Measurements from ENCODE around the gene CPHXL2. TPM values are rescaled to one million over a fixed set of nuclear protein-coding genes. Genes with fewer than 3 reads are reported as not detected.

Gene CPHXL2
- total and polyA plus RNA-seq, 2 experiments from 2014 or later: not detected

GRCh38 chr16:75647492-75648264 is 29.1 kb downstream of the CPHXL2 start, which contains the start of the genes KARS1 and TERF2IP:
Gene KARS1 (minus strand): TSS chr16:75647665. CDS start chr16:75647639, 26 bp downstream.
Gene TERF2IP (plus strand): TSS chr16:75647773. CDS start chr16:75647883, 110 bp downstream.
- Histone ChIP-seq H3K4me1 (ENCODE audit: insufficient read depth) (peaks cover 20% of the 10 kb centered on the region), H3K79me2 (replicated peaks; ENCODE audit: insufficient read depth) (peaks cover 87% of the 10 kb centered on the region), H3K4me3 (peak within 1 kb of the TSS; percentile 88)

More at GRCh38 chr16:75647492-75648264, 29.1 kb downstream of the CPHXL2 start, which contains the start of the genes KARS1 and TERF2IP:
- Histone ChIP-seq H3K36me3 (ENCODE audit: insufficient read depth) (peaks cover 25% of the 10 kb centered on the region), H3K4me2 (peak within 1 kb of the TSS; percentile 94), H3K27ac (ENCODE audit: low read depth) (peak within 1 kb of the TSS; percentile 95), H4K20me1 (replicated peaks; ENCODE audit: insufficient read depth) (peaks cover 35% of the 10 kb centered on the region), H3K9me2 (ENCODE audit: insufficient read depth) (no peaks in the 10 kb centered on the region), H3F3A (replicated peaks; ENCODE audit: low read depth) (peaks cover 6% of the 10 kb centered on the region; the same call in 1 of the 2 replicates), H3K27me3 (ENCODE audit: insufficient read depth) (no peaks in the 10 kb centered on the region), H2AFZ (peak within 1 kb of the TSS; percentile 84)
- Mint-ChIP-seq H3K27ac (peak within 1 kb of the TSS; percentile 97), H3K36me3 (ENCODE audit: low read depth) (peaks cover 27% of the 10 kb centered on the region), H3K4me1 (peaks cover 27% of the 10 kb centered on the region), H3K27me3 (ENCODE audit: insufficient read depth, low read depth, poor library complexity) (peaks cover 5% of the 10 kb centered on the region), H3K4me3 (peak within 1 kb of the TSS; percentile 87), H3K9me3 (no peaks in the 10 kb centered on the region)
- TF ChIP-seq POLR2AphosphoS5 (IDR thresholded peaks at IDR 0.05; ENCODE audit: low read depth) (peak; percentile 92), ZNF462 (CRISPR knock-in tag; IDR thresholded peaks at IDR 0.05) (no peak)
- TF ChIP-seq, protein P1, sequence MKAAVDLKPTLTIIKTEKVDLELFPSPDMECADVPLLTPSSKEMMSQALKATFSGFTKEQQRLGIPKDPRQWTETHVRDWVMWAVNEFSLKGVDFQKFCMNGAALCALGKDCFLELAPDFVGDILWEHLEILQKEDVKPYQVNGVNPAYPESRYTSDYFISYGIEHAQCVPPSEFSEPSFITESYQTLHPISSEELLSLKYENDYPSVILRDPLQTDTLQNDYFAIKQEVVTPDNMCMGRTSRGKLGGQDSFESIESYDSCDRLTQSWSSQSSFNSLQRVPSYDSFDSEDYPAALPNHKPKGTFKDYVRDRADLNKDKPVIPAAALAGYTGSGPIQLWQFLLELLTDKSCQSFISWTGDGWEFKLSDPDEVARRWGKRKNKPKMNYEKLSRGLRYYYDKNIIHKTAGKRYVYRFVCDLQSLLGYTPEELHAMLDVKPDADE (IDR thresholded peaks at IDR 0.05): peak; percentile 72
- ATAC-seq (peak; percentile 91), DNase-seq (ENCODE audit: low spot score) (peak; percentile 94)

Data from GM23338 (cell line).